Measurements from ENCODE around the gene SPACDR.
A peak's percentile ranks its signal among the peaks of the same experiment; 100 is the strongest.

Gene SPACDR

GRCh38 chr7:100434297-100435144 is 29.5 kb downstream of the SPACDR start:
- Mint-ChIP-seq H3K4me1 (peaks cover 53% of the 10 kb centered on the region), H3K9me3 (no peaks in the 10 kb centered on the region), H3K27me3 (no peaks in the 10 kb centered on the region), H3K27ac (peak overlapping the region; percentile 72 to 83), H3K4me3 (peak overlapping the region; percentile 84 to 95)
- ATAC-seq, result no peak
- no peak for DNase-seq

- Mint-ChIP-seq H3K4me1 (peaks cover 60% of the 10 kb centered on the region), H3K27ac (peak overlapping the region in 1 of 2 donors; percentile 55), H3K9me3 (no peaks in the 10 kb centered on the region), H3K4me3 (peak overlapping the region; percentile 84 to 95), H3K27me3 (no peaks in the 10 kb centered on the region)
- no peak for DNase-seq
- no peak for ATAC-seq
Measured at GRCh38 chr7:100433592-100434296, 30.3 kb downstream of the SPACDR start.

GRCh38 chr7:100433276-100433591 is 30.8 kb downstream of the SPACDR start:
- DNase-seq (no peak), ATAC-seq (no peak)
- H3K4me1 Mint-ChIP-seq, result peaks cover 65% of the 10 kb centered on the region
- H3K27me3 Mint-ChIP-seq, result no peaks in the 10 kb centered on the region
- H3K9me3 Mint-ChIP-seq, result no peaks in the 10 kb centered on the region
- H3K27ac Mint-ChIP-seq, result no peak overlapping the region
- peak overlapping the region in 1 of 2 donors; percentile 92 for H3K4me3 Mint-ChIP-seq

- DNase-seq (no peak), ATAC-seq (no peak)
- peaks cover 70% of the 10 kb centered on the region for H3K4me1 Mint-ChIP-seq
- H3K4me3 Mint-ChIP-seq, result peak overlapping the region; percentile 13 to 92
- H3K27ac Mint-ChIP-seq, result peak overlapping the region in 1 of 2 donors; percentile 32
- no peaks in the 10 kb centered on the region for H3K9me3 Mint-ChIP-seq
- H3K27me3 Mint-ChIP-seq, result no peaks in the 10 kb centered on the region
Measured at GRCh38 chr7:100432621-100433275, 31.3 kb downstream of the SPACDR start.

GRCh38 chr7:100432053-100432452 is 32.0 kb downstream of the SPACDR start:
- Mint-ChIP-seq H3K4me3 (peak overlapping the region; percentile 69 to 92), H3K27ac (peak overlapping the region in 1 of 2 donors; percentile 14), H3K9me3 (no peaks in the 10 kb centered on the region), H3K4me1 (peaks cover 70% of the 10 kb centered on the region), H3K27me3 (no peaks in the 10 kb centered on the region)
- no peak for DNase-seq
- ATAC-seq, result no peak

- no peak for DNase-seq
- ATAC-seq, result no peak
- Mint-ChIP-seq H3K9me3 (no peaks in the 10 kb centered on the region), H3K4me3 (peak overlapping the region; percentile 69 to 92), H3K27me3 (no peaks in the 10 kb centered on the region), H3K27ac (peak overlapping the region; percentile 14 to 96), H3K4me1 (peaks cover 70% of the 10 kb centered on the region)
Measured at GRCh38 chr7:100431286-100431735, 32.7 kb downstream of the SPACDR start.

- Mint-ChIP-seq H3K9me3 (no peaks in the 10 kb centered on the region), H3K4me3 (peak overlapping the region; percentile 92 to 98), H3K4me1 (peaks cover 70% of the 10 kb centered on the region), H3K27me3 (no peaks in the 10 kb centered on the region), H3K27ac (peak overlapping the region; percentile 94 to 96)
- DNase-seq (peak; percentile 39 to 57), ATAC-seq (peak; percentile 11)
Measured at GRCh38 chr7:100430493-100431285, 33.4 kb downstream of the SPACDR start.

GRCh38 chr7:100429637-100430492 is 34.2 kb downstream of the SPACDR start, which contains the start of gene MEPCE:
TSS of gene MEPCE (plus strand) at chr7:100429831. CDS start at chr7:100430019, 188 bp downstream.
- peak within 1 kb of the TSS; percentile 100 for H3K27ac Mint-ChIP-seq

GRCh38 chr7:100428967-100429636 is 35.0 kb downstream of the SPACDR start:
- peak overlapping the region; percentile 87 to 98 for H3K4me3 Mint-ChIP-seq
- ATAC-seq (peak; percentile 66), DNase-seq (peak; percentile 100)
- H3K27ac Mint-ChIP-seq, result peak overlapping the region; percentile 100
- no peaks in the 10 kb centered on the region for H3K27me3 Mint-ChIP-seq
- peaks cover 57% of the 10 kb centered on the region for H3K4me1 Mint-ChIP-seq
- no peaks in the 10 kb centered on the region for H3K9me3 Mint-ChIP-seq

More at GRCh38 chr7:100429637-100430492, 34.2 kb downstream of the SPACDR start, which contains the start of gene MEPCE:
- Mint-ChIP-seq H3K27me3 (no peaks in the 10 kb centered on the region), H3K9me3 (no peaks in the 10 kb centered on the region), H3K4me1 (peaks cover 65% of the 10 kb centered on the region), H3K4me3 (peak within 1 kb of the TSS; percentile 92 to 98)
- peak; percentile 58 for ATAC-seq
- DNase-seq, result peak; percentile 96 to 98

- DNase-seq, result peak; percentile 98
- no peaks in the 10 kb centered on the region for H3K27me3 Mint-ChIP-seq
- peaks cover 50% of the 10 kb centered on the region for H3K4me1 Mint-ChIP-seq
- ATAC-seq, result peak; percentile 62
- no peaks in the 10 kb centered on the region for H3K9me3 Mint-ChIP-seq
- peak within 1 kb of the TSS; percentile 87 to 98 for H3K4me3 Mint-ChIP-seq
- H3K27ac Mint-ChIP-seq, result peak within 1 kb of the TSS; percentile 100
Measured at GRCh38 chr7:100428199-100428966, 35.7 kb downstream of the SPACDR start, which contains the start of gene ZCWPW1. TSS of gene ZCWPW1 (minus strand) at chr7:100428703. CDS start at chr7:100420649, 8,054 bp downstream.

GRCh38 chr7:100427762-100428198 is 36.3 kb downstream of the SPACDR start:
- ATAC-seq, result no peak

GRCh38 chr7:100426516-100426915 is 37.5 kb downstream of the SPACDR start:
- Mint-ChIP-seq H3K27ac (no peak overlapping the region), H3K27me3 (no peaks in the 10 kb centered on the region), H3K4me1 (peaks cover 32% of the 10 kb centered on the region), H3K9me3 (no peaks in the 10 kb centered on the region), H3K4me3 (no peak overlapping the region)
- DNase-seq (no peak), ATAC-seq (no peak)

More at GRCh38 chr7:100427762-100428198, 36.3 kb downstream of the SPACDR start:
- H3K9me3 Mint-ChIP-seq, result no peaks in the 10 kb centered on the region
- H3K27ac Mint-ChIP-seq, result peak overlapping the region; percentile 100
- DNase-seq, result no peak
- H3K27me3 Mint-ChIP-seq, result no peaks in the 10 kb centered on the region
- peaks cover 44% of the 10 kb centered on the region for H3K4me1 Mint-ChIP-seq
- H3K4me3 Mint-ChIP-seq, result peak overlapping the region; percentile 87 to 98

- H3K9me3 Mint-ChIP-seq, result no peaks in the 10 kb centered on the region
- no peaks in the 10 kb centered on the region for H3K27me3 Mint-ChIP-seq
- peaks cover 20% of the 10 kb centered on the region for H3K4me1 Mint-ChIP-seq
- H3K27ac Mint-ChIP-seq, result no peak overlapping the region
- ATAC-seq, result no peak
- no peak overlapping the region for H3K4me3 Mint-ChIP-seq
- DNase-seq, result no peak
Measured at GRCh38 chr7:100425347-100425746, 38.7 kb downstream of the SPACDR start.

All from stimulated activated naive CD8-positive, alpha-beta T cell treated with anti-CD3 and anti-CD28 coated beads, Interleukin-15, amount 100 ng/mL, for 72 hours (primary cell).